Sigmoid colon (tissue), 7 donors: Measurements from ENCODE around the gene ZRSR2. TPM values are rescaled to one million over a fixed set of nuclear protein-coding genes. Genes with fewer than 3 reads are reported as not detected.

Experiments used
- DNase-seq: peaks from one replicate; pipeline ENCODE4 v3.0.0-alpha.2; 2019
- H3K27ac ChIP-seq, 4 donors: fragments of 200-600 bp; sonication (generic); one replicate each; pipeline ENCODE4 v1.5.1; 2016 to 2019; ENCODE audit warnings: mild to moderate bottlenecking in 1 of 4
- H3K27me3 ChIP-seq, 3 donors: fragments of 200-600 bp; sonication (generic); one replicate each; pipeline ENCODE4 v1.5.1; 2019; ENCODE audit warnings: mild to moderate bottlenecking in 1 of 3
- H3K36me3 ChIP-seq, 4 donors: fragments of 200-600 bp; sonication (generic); one replicate each; pipeline ENCODE4 v1.5.1; 2016 to 2019
- H3K4me1 ChIP-seq, 4 donors: fragments of 200-600 bp; sonication (generic); one replicate each; pipeline ENCODE4 v1.5.1; 2017 to 2019
- H3K4me3 ChIP-seq, 4 donors: fragments of 200-600 bp; sonication (generic); one replicate each; pipeline ENCODE4 v1.5.1; 2017 to 2019; ENCODE audit warnings: mild to moderate bottlenecking in 2 of 4, moderate library complexity in 1 of 4
- H3K9me3 ChIP-seq, 4 donors: fragments of 200-600 bp in 3 of 4; sonication (generic) in 3 of 4; one replicate each; pipeline versions ENCODE4 v1.5.1 to v1.6.1; 2013 to 2019
- EP300 ChIP-seq, 4 donors: sonication (generic); formaldehyde crosslinking; IDR thresholded peaks; one replicate each; pipeline ENCODE4 v1.6.1; 2017; ENCODE audit warnings: antibody characterized with exemption in 4 of 4
- POLR2A ChIP-seq, 2 donors: fragments of 450-650 bp; IDR thresholded peaks; one replicate each; pipeline ENCODE4 v1.6.1; 2016; ENCODE audit warnings: antibody characterized with exemption in 2 of 2, mild to moderate bottlenecking in 2 of 2, moderate library complexity in 2 of 2
- POLR2AphosphoS5 ChIP-seq, 4 donors: sonication (generic); formaldehyde crosslinking; IDR thresholded peaks; one replicate each; pipeline ENCODE4 v1.6.1; 2017; ENCODE audit warnings: antibody characterized with exemption in 4 of 4
- WGBS, 2 donors: extraction: QIAGEN DNeasy Blood & Tissue Kit; methylation state at CpG; one replicate each; pipeline ENCODE4 v1.1.7; 2013; 5-methylcytosine and 5-hydroxymethylcytosine counted together
- intact Hi-C: fragments of 100-400 bp; cut with DNase I; formaldehyde crosslinking; loops from one replicate; pipeline ENCODE4 v1.15.1; 2023
- polyA plus RNA-seq, 3 donors: library from polyadenylated mRNA; stranded (reverse); fragments of 200-250 nt; gene quantifications; one replicate each; pipeline ENCODE4 v1.2.3, GENCODE V29; 2013
- total RNA-seq, 4 donors: library from RNA; depleted of rRNA; stranded (reverse); fragments of >200 nt; gene quantifications; one replicate each; pipeline ENCODE4 v1.1.0, GENCODE V29; 2016
- TF ChIP-seq, protein P1 (sequence below), 4 experiments: fragments of 450-650 bp in 3 of 4; fragments of 200-600 bp in 1 of 4; IDR thresholded peaks; one replicate each; pipeline ENCODE4 v1.5.1; 2016 to 2019; ENCODE audit warnings: antibody characterized with exemption in 4 of 4, mild to moderate bottlenecking in 3 of 4, moderate library complexity in 2 of 4
- donor health status: healthy with polysubstance abuse.
- donor health status: Bipolar disorder and iron deficiency.
- donor health status: healthy.

Gene ZRSR2
- total and polyA plus RNA-seq, 7 donors = 6.8 to 15.6 (median 12.6) TPM

DNA sequence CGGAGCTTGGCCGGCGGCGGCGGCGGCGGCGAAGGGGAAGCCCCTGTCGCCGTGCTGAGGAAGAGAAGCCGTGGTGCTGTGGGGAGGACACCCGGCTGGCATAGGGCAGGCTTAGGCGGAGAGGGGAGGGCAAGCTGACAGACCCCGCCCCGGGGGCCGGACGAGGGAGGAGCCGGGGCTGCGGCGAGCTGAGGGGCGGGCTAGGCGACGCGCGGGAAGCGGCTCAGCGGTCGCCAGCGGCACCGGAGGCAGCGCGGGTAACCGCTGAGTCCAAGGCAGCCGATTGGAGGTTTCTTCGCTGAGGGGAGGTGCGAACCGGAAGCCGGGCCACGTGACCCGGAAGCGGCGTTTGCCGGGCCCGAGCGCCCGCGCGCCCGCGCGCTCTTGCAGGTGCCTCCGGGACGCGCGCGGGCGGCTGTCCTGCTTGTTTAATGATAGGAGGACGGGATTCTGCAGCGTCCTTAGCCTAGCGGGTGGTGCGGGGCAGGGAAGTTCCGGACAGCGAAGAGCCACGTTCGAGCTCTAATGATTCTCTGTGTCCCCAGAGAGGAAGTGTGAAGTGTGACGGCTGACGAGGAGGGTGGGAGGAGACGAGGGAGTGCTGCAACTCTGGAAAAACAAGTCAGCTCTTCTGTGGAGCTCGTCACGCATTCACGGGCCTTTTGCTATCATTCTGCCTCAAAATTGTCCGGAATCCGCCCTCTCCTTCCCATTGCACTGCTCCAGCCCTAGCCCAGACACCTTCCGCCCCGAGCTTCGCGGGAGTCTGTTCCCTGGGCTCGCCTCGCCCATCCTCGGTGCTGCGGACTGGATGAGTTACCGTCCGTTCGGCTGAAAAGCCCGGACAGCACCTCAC is 64.7 kb downstream of the ZRSR2 start, which contains the start of gene AP1S2:
TSS of gene AP1S2 (minus strand) at position 102 of the 856 bp plus-strand sequence. CDS start 2,289 bp downstream, outside the sequence.
- 0 to 1% methylated on average over 85 of the region's 85 CpGs for WGBS, 2 donors
- Histone ChIP-seq H3K27me3 (peaks cover 0 to 3% (median 0%) of the 10 kb centered on the region in 3 donors), H3K27ac (peak within 1 kb of the TSS; percentile 83 to 95 (median 89)), H3K4me3 (peak within 1 kb of the TSS; percentile 44 to 81 (median 76)), H3K4me1 (peaks cover 0 to 16% (median 3%) of the 10 kb centered on the region in 4 donors), H3K36me3 (no peaks in the 10 kb centered on the region), H3K9me3 (no peaks in the 10 kb centered on the region)
- peak; percentile 97 for DNase-seq
- intact Hi-C loops = loop anchor here (5.0 kb wide), 1 partner anchor 178 kb away; no protein-coding TSS in a partner anchor
- TF ChIP-seq POLR2A (IDR thresholded peaks at IDR 0.05) (peak; percentile 24 to 25), POLR2AphosphoS5 (IDR thresholded peaks at IDR 0.05) (peak; percentile 67 to 84 (median 82)), EP300 (IDR thresholded peaks at IDR 0.05) (no peak)
- TF ChIP-seq, protein P1, sequence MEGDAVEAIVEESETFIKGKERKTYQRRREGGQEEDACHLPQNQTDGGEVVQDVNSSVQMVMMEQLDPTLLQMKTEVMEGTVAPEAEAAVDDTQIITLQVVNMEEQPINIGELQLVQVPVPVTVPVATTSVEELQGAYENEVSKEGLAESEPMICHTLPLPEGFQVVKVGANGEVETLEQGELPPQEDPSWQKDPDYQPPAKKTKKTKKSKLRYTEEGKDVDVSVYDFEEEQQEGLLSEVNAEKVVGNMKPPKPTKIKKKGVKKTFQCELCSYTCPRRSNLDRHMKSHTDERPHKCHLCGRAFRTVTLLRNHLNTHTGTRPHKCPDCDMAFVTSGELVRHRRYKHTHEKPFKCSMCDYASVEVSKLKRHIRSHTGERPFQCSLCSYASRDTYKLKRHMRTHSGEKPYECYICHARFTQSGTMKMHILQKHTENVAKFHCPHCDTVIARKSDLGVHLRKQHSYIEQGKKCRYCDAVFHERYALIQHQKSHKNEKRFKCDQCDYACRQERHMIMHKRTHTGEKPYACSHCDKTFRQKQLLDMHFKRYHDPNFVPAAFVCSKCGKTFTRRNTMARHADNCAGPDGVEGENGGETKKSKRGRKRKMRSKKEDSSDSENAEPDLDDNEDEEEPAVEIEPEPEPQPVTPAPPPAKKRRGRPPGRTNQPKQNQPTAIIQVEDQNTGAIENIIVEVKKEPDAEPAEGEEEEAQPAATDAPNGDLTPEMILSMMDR (IDR thresholded peaks at IDR 0.05) = no peak

DNA sequence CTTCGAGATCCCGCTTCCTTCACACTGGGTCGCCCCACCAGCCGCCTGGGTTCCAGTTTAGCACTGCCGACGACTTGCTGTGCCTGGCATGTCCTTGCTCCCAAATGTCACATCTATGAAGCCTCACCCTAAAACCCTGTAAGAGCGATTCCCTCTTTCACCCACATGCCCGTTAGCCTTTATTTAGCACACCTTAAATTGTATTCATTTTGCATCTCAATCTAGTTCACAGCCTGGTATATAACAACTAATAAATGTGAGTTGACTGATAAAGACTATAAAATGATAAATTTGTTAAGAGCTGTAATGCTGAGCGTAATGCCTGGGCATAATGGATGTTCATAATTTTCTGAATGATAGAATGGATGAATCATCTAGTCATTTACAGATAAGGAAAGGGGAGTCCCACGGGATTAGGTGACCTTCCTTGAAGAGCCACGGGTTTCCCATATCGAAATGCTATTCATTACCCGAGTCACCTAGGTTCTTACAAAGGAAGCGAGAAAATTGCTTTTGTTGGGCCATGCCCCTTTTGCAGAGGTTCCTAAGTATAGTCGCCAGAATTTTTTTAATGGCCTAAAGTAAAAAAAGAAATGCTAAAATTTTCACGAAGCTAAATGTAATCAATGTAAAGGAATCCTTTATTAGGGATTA is 65.4 kb downstream of the ZRSR2 start:
- 5 to 16% methylated on average over 16 of the region's 16 CpGs for WGBS, 2 donors
- intact Hi-C loops = no loop called here
- Histone ChIP-seq H3K4me1 (peaks cover 0 to 16% (median 3%) of the 10 kb centered on the region in 4 donors), H3K36me3 (no peaks in the 10 kb centered on the region), H3K9me3 (no peaks in the 10 kb centered on the region), H3K4me3 (peak overlapping the region; percentile 44 to 81 (median 76)), H3K27me3 (peaks cover 0 to 2% (median 0%) of the 10 kb centered on the region in 3 donors), H3K27ac (peak overlapping the region; percentile 83 to 95 (median 89))
- TF ChIP-seq, protein P1 (IDR thresholded peaks at IDR 0.05) = no peak
- TF ChIP-seq EP300 (IDR thresholded peaks at IDR 0.05) (no peak), POLR2A (IDR thresholded peaks at IDR 0.05) (no peak), POLR2AphosphoS5 (IDR thresholded peaks at IDR 0.05) (no peak)
- no peak for DNase-seq

GRCh38 chrX:15856222-15856587 is 65.9 kb downstream of the ZRSR2 start:
- intact Hi-C loops = no loop called here
- 51 to 83% methylated on average over 4 of the region's 4 CpGs for WGBS, 2 donors
- Histone ChIP-seq H3K9me3 (no peaks in the 10 kb centered on the region), H3K27me3 (no peaks in the 10 kb centered on the region), H3K4me1 (peaks cover 0 to 16% (median 3%) of the 10 kb centered on the region in 4 donors), H3K4me3 (no peak overlapping the region), H3K27ac (peak overlapping the region; percentile 83 to 95 (median 89)), H3K36me3 (no peaks in the 10 kb centered on the region)
- DNase-seq = no peak
- no peak for TF ChIP-seq POLR2AphosphoS5 (IDR thresholded peaks at IDR 0.05)
- TF ChIP-seq, protein P1 (IDR thresholded peaks at IDR 0.05) = no peak
- no peak for TF ChIP-seq POLR2A (IDR thresholded peaks at IDR 0.05)
- TF ChIP-seq EP300 (IDR thresholded peaks at IDR 0.05) = no peak

DNA sequence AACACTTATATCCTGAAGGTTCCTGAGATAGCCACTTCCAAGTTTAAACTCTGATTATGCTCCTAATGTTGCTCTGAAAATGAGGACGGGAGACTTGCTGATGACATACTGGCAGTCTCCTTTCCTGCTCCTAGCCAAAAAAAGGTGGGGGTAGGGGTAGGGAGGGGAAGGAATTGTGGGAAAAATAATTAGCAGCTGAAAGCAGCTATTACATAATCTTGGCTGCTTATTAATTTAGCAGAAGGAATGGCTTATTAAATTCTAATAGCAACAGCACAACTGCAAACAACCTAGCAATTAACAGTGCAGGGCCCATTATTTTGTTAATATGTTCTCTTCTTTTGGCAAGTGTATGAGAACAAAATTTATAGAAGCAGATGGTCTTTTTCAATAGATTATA is 66.4 kb downstream of the ZRSR2 start:
- Histone ChIP-seq H3K27me3 (no peaks in the 10 kb centered on the region), H3K9me3 (no peaks in the 10 kb centered on the region), H3K4me1 (peaks cover 0 to 16% (median 3%) of the 10 kb centered on the region in 4 donors), H3K36me3 (no peaks in the 10 kb centered on the region), H3K27ac (peak overlapping the region; percentile 83 to 95 (median 89)), H3K4me3 (no peak overlapping the region)
- intact Hi-C loops = no loop called here
- WGBS, 2 donors = 59 to 75% methylated on average over 1 of the region's 1 CpG
- no peak for DNase-seq
- TF ChIP-seq EP300 (IDR thresholded peaks at IDR 0.05) (no peak), POLR2AphosphoS5 (IDR thresholded peaks at IDR 0.05) (no peak), POLR2A (IDR thresholded peaks at IDR 0.05) (no peak)
- TF ChIP-seq, protein P1 (IDR thresholded peaks at IDR 0.05) = no peak
